ENCODE data around the gene CAMK1D. TPM values are rescaled to one million over a fixed set of nuclear protein-coding genes. Genes with fewer than 3 reads are reported as not detected.

The CAMK1D gene
- total RNA-seq, 1 experiment from 2014 or later = 6.3 TPM

DNA sequence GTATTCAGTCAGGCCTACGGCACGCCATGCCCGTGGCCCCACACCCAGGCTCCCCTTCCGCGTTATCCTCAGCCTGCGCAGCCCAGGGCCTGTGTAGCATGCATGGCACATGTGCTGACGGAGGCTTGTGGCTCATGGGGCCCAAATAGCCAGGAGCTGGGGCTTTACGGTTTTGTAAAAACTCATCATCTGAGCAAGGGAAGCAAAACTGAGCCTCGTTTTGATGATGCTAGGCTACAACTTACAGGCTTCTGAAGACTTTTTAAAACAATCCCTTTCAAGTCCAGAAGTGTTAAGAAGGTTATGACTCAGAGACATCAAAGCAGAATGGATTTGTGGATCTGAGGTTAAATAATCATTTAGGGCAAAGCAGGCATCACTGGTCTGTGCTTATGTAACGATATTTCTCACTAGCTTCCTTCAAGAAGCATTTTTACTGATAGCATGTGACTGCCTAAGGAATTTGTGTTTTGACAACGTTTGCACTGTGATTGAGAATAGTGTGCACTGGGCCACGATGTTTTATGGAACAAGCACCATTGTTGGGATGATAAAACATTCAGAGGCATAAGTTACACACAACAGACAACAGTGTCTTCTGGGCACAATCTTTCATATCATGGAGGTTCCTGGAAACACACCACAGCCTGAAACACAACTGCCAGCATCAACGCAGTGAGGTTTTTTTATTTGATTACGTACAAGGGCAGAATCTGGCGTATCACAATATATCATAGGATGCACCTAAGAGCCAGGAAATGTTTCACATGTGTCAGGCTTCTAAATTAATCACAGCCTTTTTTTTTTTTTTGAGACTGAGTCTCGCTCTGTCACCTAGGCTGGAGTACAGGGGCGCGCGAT, 377.9 kb downstream of the CAMK1D start:
- Histone ChIP-seq H4K91ac (ENCODE audit: insufficient read length, low read depth, low read length) (no peak overlapping the region), H3K14ac (ENCODE audit: insufficient read depth, low read length) (no peak overlapping the region), H3K18ac (ENCODE audit: insufficient read length, low read depth, low read length) (no peak overlapping the region), H4K20me1 (ENCODE audit: control insufficient read depth, insufficient read depth, insufficient read length) (no peaks in the 10 kb centered on the region), H2BK15ac (ENCODE audit: low read depth, low read length) (no peak overlapping the region), H2AFZ (ENCODE audit: low read length) (no peak overlapping the region), H2AK5ac (ENCODE audit: insufficient read length, low read length) (no peak overlapping the region), H3K4me2 (ENCODE audit: insufficient read depth, insufficient read length, low read length) (no peak overlapping the region), H2BK120ac (ENCODE audit: low read depth, low read length, poor library complexity, severe bottlenecking) (no peak overlapping the region), H4K5ac (ENCODE audit: insufficient read length, low read depth, low read length) (no peak overlapping the region), H3T11ph (ENCODE audit: low read length) (no peak overlapping the region), H3K4me1 (ENCODE audit: insufficient read depth, low read length) (no peaks in the 10 kb centered on the region; the same call in 1 of the 2 replicates), H3K27me3 (ENCODE audit: insufficient read depth, low read length) (no peaks in the 10 kb centered on the region), H3K23ac (ENCODE audit: insufficient read length, low read depth, low read length) (no peak overlapping the region), H3K9ac (ENCODE audit: extremely low read depth, insufficient read length, low read length) (no peak overlapping the region), H4K8ac (replicated peaks; ENCODE audit: insufficient read length, low read depth, low read length) (no peak overlapping the region), H3K23me2 (ENCODE audit: insufficient read length, low read depth, low read length, poor library complexity, severe bottlenecking) (no peaks in the 10 kb centered on the region), H3K56ac (ENCODE audit: insufficient read length, low read depth, low read length) (no peak overlapping the region), H3K9me3 (ENCODE audit: control insufficient read depth, low read depth, low read length) (no peaks in the 10 kb centered on the region), H2BK12ac (ENCODE audit: insufficient read length, low read depth, low read length) (no peak overlapping the region), H3K4ac (ENCODE audit: low read depth, low read length) (no peak overlapping the region), H3K27ac (ENCODE audit: insufficient read length, low read depth, low read length) (no peak overlapping the region), H3K79me1 (ENCODE audit: insufficient read depth, low read depth, low read length, poor library complexity, severe bottlenecking) (no peaks in the 10 kb centered on the region), H2BK5ac (ENCODE audit: insufficient read length, low read length) (no peak overlapping the region), H2BK20ac (ENCODE audit: low read depth, low read length, poor library complexity, severe bottlenecking) (no peak overlapping the region), H3K79me2 (ENCODE audit: insufficient read depth, low read length) (no peaks in the 10 kb centered on the region)
- Mint-ChIP-seq H3K36me3 (ENCODE audit: insufficient read depth in 1 of 3, low read depth in 3 of 3) (no peaks in the 10 kb centered on the region), H3K27me3 (ENCODE audit: low read depth) (no peaks in the 10 kb centered on the region; the same call in 1 of the 2 replicates), H3K4me3 (no peak overlapping the region), H3K27ac (no peak overlapping the region), H3K9me3 (no peaks in the 10 kb centered on the region), H3K4me1 (peaks cover 11 to 12% of the 10 kb centered on the region in 2 experiments)
- TF ChIP-seq, protein P1, sequence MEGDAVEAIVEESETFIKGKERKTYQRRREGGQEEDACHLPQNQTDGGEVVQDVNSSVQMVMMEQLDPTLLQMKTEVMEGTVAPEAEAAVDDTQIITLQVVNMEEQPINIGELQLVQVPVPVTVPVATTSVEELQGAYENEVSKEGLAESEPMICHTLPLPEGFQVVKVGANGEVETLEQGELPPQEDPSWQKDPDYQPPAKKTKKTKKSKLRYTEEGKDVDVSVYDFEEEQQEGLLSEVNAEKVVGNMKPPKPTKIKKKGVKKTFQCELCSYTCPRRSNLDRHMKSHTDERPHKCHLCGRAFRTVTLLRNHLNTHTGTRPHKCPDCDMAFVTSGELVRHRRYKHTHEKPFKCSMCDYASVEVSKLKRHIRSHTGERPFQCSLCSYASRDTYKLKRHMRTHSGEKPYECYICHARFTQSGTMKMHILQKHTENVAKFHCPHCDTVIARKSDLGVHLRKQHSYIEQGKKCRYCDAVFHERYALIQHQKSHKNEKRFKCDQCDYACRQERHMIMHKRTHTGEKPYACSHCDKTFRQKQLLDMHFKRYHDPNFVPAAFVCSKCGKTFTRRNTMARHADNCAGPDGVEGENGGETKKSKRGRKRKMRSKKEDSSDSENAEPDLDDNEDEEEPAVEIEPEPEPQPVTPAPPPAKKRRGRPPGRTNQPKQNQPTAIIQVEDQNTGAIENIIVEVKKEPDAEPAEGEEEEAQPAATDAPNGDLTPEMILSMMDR (conservative IDR thresholded peaks at IDR 0.05) = no peak
- no CpG with 5 or more reads among the region's 19 CpGs for WGBS (ENCODE audit: extremely low coverage, insufficient read length, low lambda C conversion rate)
- DNase-seq = no peak

Data from H9 (cell line).